Effector CD8-positive, alpha-beta T cell (primary cell): ENCODE data around the gene CEP57.
A peak's percentile ranks its signal among the peaks of the same experiment; 100 is the strongest.

Experiments used
- DNase-seq: peaks from one replicate; lab custom pipeline; 2025; lab: John Stamatoyannopoulos, UW
- total RNA-seq, 4 experiments: gene quantifications; one replicate each; lab custom pipeline; 2026; lab: John Stamatoyannopoulos, UW

CEP57 gene
- 97.2 to 148 (median 109) reads per million in 4 experiments for total RNA-seq

- DNase-seq = peak; percentile 88
These were observed at the start of gene CEP57 for GRCh38 chr11:95790123-95790932. TSS of gene CEP57 (plus strand) at chr11:95790498. CDS start at chr11:95790699, 201 bp downstream.

GRCh38 chr11:95750101-95750500 lies 40.2 kb upstream of the CEP57 start:
- no peak for DNase-seq

- DNase-seq = no peak
These were observed 38.8 kb upstream of the CEP57 start for GRCh38 chr11:95751515-95751914.

GRCh38 chr11:95760941-95761340 lies 29.4 kb upstream of the CEP57 start:
- DNase-seq = no peak

GRCh38 chr11:95762534-95762933 lies 27.8 kb upstream of the CEP57 start:
- DNase-seq = no peak

GRCh38 chr11:95764267-95764898 lies 25.9 kb upstream of the CEP57 start:
- no peak for DNase-seq

GRCh38 chr11:95766701-95767100 lies 23.6 kb upstream of the CEP57 start:
- no peak for DNase-seq

GRCh38 chr11:95767498-95767897 lies 22.8 kb upstream of the CEP57 start:
- DNase-seq = no peak

GRCh38 chr11:95768521-95768920 lies 21.8 kb upstream of the CEP57 start:
- DNase-seq = no peak

GRCh38 chr11:95776859-95777258 lies 13.4 kb upstream of the CEP57 start:
- no peak for DNase-seq

- no peak for DNase-seq
These were observed 11.6 kb upstream of the CEP57 start for GRCh38 chr11:95778699-95779098.

GRCh38 chr11:95780544-95780943 lies 9.8 kb upstream of the CEP57 start:
- DNase-seq = no peak

- peak; percentile 41 for DNase-seq
These were observed 1.3 kb upstream of the CEP57 start for GRCh38 chr11:95788921-95789505.

- peak; percentile 98 for DNase-seq
These were observed 684 bp upstream of the CEP57 start, which contains the start of gene FAM76B for GRCh38 chr11:95789506-95790122. TSS of gene FAM76B (minus strand) at chr11:95789782. CDS start at chr11:95789478, 304 bp downstream.

- DNase-seq = peak; percentile 26
These were observed 823 bp downstream of the CEP57 start for GRCh38 chr11:95790933-95791708.

GRCh38 chr11:95791709-95792033 lies 1.4 kb downstream of the CEP57 start:
- DNase-seq = no peak

- DNase-seq = no peak
These were observed 1.9 kb downstream of the CEP57 start for GRCh38 chr11:95792200-95792599.

GRCh38 chr11:95792700-95793099 lies 2.4 kb downstream of the CEP57 start:
- no peak for DNase-seq

- DNase-seq = no peak
These were observed 2.8 kb downstream of the CEP57 start for GRCh38 chr11:95793116-95793515.

GRCh38 chr11:95794086-95794485 lies 3.8 kb downstream of the CEP57 start:
- DNase-seq = no peak

GRCh38 chr11:95795627-95796295 lies 5.5 kb downstream of the CEP57 start:
- DNase-seq = no peak
